Measurements from ENCODE around the gene HELZ2.
"Not testable (repeated sequence)": the region's sequence is repeated elsewhere in the genome, so short reads cannot be mapped to it uniquely, and the experiment has no call there.

The HELZ2 gene

DNA sequence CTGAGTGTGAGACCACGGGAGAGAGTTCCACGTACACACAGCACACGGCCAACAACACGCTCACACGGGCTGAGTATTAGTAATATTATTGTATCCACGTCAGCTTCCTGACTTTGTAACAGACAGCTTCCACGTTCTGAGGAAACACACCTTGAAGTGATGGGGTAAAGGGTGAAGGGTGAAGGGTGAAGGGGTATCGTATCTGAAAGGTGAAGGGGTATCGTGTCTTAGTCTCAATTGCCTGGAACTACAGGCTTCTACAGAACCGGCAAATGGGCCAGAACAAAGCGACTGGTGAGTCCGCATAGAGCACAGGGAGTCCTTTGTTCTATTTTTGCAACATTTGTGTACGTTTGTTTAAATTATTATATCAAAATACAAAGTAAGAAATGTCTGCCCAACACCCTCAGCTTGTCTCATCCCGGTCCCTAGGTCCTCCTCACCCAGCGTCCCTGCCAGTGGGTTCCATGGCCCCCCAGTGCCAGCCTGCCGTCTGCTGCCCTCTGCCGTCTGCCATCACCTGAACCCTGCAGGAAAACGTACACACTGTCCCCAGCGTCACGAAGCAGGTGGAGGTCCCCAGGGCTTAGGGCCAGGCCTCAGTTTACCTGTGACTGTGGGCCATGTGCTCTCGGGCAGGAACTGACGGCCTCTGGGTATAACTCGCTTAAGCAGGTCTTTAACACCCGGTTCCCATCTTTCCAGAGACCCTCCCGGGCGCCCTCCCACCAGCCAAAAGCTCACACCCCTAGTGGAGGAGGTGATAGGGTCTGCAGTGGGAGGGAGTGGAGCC is 4.4 kb upstream of the HELZ2 start:
- DNase-seq, result no peak

DNA sequence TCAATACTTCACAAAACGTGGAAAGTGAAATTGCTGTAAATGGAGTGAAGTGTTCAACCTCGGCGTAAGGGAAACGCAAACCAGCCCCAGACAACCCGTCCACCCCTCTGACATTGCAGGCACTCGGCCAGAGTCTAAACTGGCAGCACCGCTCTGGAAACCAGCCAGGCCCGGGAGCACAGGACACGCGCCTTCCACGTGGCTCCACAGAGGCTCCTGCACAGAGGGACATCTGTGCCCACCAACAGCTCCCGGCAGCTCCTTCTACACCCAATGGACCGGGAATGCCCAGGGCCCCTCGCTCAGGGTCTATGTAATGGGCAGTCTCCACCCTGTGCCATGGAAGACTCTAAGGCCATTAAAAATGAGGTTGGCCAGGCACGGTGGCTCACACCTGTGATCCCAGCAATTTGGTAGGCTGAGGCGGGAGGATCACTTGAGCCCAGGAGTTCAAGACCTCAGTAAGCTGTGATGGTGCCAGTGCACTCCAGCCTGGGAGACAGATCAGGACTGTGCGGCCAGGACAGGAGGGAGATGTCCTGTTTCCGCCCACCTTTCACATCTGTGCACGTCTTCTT is 3.4 kb upstream of the HELZ2 start:
- DNase-seq, result no peak

DNA sequence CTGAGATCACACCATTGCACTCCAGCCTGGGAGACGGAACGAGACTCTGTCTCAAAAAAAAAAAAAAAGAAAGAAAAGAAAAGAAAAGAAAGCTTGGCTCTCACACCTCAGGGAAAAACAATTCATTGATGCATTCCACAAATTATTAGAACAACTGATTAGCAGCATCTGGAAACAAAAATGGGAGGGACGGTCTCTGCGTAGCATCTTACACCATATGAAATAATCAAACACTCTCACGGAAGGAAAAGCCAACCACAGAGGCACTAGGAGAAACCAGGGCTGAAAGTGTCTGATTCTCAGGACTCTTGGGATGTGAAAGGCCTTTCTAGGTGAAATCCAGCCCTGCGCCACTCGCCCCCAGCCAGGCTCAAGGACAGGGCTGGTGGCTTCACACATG is 2.3 kb upstream of the HELZ2 start:
- no peak for DNase-seq

DNA sequence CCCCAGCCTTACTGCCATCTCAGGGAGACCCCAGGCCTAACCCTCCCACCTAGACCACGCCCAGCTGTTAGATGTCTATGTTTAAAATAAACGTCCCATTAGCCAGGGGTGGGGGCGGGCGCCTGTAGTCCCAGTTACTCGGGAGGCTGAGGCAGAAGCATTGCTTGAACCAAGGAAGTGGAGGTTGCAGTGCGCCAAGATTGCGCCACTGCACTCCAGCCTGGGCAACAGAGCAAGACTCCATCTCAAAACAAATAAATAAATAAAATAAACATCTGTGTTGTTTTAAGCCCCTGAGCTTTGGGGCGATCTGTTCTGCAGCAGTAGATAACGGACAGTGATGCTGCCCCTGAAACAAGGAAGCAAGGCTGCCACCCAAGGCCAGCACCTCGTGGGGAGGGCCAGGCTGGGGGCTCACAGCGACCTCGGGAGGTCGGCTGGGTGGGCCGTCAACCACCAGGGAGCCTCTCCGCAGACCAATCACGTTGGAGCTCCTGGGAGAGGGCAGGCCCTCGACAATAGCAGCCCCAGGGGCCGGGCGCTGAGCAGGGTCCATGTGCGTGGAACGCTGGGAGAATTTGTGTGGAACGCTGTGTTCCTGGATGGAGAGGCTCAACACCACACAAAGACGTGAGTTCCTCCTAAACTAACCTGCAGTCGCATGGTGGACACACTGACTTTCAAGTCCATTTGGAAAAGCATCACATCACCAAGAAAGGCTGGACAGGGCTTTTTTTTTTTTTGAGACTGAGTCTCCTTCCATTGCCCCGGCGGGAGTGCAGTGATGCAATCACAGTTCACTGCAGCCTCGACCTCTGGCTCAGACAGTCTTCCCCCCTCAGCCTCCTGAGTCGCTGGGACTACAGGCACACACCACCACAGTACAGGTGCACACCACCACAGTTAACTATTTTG is 1.0 kb upstream of the HELZ2 start:
- DNase-seq, result no peak

DNA sequence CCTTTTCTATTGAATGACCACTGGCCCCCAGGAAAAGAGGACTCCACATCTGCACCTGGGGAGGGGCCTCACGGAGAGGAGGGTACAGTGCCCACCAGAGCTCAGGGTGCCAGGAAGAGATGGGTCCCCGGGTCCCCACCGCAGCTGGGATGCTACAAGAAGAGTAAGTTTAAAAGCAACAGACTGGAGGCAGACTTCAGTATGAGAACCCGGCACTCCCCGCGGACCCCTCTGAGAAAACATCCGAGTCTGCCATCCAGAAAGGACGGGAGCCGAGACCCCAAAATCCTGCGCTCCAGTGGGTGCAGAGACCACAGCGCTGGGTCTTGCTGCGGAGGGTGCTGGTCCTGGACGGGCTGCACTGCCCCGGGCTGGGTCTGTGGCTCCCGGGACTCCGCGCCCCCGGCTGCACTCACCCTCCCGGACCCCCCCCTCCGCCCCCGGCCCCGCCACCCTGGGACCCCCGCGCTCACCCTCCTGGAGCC is 350 bp downstream of the HELZ2 start:
- DNase-seq, result no peak

DNA sequence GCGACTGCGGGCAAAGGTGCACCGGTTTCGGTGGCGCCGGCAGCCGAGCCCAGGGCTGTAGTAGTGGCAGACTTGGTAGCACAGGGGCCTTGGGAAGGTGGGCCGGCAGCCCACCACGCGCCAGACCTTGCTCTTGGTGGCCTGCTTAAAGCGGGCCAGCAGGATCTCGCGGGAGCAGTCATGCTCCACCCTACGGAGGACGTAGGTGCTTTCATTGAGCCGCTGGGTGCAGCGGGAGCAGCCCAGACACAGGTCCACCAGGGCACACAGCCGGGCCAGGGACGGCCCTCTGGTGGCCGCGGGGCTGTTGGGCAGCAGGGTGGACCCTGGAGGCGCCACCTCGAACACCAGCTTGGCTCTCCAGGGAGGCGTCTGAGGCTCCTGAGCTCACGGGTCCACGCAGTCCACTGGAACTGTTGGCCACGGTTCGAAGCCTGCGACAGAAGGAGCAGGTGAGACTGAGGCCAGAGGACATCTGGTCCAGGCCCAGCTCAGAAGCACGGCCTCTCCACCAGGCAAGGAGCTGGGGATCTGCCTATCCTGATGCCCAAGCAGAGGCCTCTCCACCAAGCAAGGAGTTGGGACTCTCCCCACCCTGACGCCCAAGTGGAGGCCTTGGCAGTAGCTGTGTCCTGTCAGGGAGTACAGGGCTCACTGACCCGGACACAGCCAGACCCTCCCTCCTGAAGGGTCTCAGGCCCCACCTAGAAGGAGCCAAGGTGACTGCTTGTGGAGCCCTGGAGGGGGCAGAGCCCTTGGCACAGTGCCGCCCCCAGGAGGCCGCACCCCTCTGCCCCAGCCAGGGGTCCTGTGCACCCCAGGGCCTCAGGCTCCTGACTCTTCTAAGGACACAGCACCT is 1.0 kb downstream of the HELZ2 start:
- no peak for DNase-seq

DNA sequence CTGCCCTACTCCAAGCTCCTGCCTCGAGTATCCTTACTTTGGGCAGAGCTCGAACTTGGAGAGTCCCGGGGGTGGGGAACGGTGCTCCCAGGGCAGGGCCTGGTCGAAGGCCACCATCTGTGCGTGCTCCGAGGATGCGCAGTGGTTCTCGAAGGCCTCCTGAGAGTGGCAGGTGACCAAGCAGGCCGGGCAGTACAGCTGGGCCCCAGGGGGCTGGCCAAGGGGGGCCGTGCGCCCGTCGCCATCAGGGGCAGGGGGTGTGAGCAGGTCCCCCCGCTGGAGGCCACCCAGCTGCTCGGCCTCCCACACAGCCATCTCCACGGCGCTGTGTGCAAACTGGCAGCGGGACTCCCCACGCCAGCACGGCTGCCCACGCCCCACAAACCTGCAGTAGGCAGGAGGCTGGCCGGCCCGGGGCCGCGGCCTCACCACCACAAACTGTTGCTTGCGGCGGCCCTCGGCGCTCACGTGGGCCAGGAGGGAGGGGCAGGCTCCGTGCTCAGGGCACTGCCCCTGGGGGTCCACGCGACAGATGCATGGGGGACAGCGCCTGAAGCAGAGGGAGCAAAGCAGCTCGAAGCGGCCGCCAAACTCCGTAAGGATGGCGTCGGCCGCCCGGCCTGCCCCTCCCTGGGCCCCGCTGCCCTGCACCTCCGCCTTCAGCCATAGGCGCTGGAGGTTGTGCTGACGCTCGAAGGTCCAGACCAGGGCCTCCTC is 1.8 kb downstream of the HELZ2 start:
- no peak for DNase-seq

DNA sequence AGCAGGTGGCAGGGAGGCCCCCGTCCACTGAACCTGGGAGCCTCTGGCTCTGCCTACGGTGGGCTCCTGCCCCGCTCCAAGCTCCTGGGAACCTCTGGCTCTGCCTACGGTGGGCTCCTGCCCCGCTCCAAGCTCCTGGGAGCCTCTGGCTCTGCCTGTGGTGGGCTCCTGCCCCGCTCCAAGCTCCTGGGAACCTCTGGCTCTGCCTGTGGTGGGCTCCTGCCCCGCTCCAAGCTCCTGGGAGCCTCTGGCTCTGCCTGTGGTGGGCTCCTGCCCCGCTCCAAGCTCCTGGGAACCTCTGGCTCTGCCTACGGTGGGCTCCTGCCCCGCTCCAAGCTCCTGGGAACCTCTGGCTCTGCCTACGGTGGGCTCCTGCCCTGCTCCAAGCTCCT is 3.0 kb downstream of the HELZ2 start:
- DNase-seq, result not testable (repeated sequence)

DNA sequence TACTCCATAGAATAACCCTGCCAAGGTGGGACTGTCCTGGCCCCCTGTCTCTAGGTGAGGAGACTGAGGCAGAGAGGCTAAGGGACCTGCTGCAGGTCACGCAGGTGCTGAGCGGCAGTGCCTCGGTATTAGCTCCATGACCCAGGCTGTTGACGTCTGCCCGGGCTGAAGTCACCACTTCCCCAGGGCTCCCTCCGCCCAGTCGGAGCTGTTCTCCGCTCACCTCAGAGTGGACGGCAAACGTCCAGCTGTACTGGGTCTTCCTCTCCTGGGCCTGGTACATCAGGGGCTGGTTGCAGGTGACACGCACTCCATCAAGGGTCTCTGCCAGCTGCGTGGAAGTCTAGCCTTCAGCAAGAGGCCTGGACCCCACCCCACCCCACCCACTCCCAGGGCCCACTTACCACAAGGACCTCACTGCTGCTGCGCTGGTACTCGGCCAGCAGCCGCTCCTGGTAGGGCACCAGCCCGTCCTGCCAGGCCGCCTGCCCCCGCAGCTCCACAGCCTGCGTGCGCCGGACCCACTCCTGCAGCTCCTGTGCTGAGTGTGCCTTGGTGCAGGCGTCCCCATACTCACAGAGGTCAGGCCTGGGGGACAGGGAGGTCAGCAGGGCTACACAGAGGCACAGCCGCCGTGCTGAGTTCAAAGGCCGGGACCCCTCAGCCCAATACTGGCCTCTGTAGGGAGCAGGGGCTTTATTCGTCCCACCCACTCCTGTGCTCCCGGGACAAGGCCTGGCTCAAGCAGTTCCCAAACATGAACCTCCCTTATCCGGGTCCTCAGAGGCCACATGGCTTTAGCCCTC is 3.6 kb downstream of the HELZ2 start:
- no peak for DNase-seq

DNA sequence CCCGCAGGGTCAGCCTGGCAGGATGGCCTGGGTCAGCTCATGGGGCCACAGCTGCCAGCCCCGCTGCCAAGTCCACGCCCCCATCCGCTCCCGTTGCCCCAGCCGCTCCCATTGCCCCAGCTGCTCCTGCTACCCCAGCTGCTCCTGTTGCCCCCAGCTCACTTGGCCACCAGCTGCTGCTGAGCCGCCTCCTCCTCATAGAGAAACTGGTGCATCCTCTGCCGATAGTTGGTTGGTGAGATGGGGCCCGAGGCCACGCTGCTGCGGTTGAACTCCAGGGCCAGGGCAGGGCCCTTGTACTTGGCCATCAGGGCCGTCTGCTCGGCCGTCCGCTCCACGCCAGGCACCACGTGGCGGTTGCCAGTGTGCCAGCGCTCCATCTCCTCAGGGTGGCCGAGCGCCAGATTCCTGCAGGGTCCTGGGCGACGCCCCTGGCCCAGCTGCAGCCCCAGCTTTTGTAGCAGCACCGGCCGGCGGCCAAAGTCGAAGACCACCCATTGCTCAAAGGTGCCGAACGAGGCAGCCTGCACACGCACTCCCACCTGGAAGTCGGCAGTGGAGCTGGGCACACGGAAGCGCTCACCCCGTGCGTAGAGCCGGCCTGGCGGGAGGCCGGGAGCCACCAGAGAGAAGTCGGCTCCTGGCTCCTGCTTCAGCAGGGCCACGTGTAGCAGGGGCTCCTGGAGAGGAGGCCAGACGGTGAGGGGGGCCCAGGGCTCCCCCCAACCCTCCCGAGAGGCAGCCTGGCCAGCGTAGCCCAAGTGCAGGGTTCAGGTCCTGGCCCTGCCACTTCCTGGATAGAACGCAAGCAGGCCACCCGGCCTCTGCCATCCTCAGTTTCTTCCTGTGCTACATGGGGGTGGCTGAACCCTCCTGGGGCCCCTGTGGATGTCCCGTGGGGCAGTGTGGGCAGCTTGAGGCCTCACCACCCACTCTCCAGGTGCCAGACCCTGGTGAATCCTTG is 4.8 kb downstream of the HELZ2 start:
- DNase-seq, result no peak

DNA sequence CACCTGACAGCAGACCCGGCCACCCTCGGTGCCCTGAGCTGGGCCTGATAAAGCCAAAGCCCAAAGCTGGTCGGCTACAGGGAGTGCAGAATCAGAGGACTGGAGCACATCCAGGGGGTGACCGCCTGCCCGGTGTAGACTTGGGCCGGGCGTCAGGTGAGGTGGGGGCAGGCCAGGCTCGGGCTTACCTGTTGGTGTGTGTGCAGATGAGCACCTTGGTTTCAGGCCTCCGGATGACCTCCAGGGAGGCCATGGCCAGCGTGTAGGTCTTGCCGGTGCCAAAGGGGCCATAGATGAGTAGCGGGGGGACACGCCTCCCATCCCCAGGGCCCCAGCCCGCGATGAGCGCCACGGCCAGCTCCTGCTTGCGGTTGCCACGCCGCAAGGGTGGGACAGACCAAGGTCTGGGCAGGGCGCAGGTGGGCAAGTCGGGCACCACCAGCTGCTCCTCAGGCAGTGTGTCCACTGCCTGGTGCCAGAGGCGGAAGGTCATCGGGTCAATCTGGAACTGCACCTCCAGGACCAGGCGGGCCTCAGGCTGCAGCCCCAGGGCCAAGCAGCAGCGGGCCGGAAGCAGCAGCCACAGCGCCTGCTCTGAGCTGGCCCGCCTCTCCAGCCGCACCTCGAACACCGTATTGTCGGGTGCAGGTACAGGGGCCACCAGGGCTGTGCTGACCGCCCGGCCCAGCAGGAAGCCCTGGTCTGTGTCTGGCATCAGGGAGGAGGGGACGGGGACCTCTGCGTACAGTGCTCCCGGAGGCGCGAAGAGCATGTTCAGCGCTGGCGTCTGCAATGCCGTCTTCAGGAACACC is 5.7 kb downstream of the HELZ2 start:
- DNase-seq, result no peak

DNA sequence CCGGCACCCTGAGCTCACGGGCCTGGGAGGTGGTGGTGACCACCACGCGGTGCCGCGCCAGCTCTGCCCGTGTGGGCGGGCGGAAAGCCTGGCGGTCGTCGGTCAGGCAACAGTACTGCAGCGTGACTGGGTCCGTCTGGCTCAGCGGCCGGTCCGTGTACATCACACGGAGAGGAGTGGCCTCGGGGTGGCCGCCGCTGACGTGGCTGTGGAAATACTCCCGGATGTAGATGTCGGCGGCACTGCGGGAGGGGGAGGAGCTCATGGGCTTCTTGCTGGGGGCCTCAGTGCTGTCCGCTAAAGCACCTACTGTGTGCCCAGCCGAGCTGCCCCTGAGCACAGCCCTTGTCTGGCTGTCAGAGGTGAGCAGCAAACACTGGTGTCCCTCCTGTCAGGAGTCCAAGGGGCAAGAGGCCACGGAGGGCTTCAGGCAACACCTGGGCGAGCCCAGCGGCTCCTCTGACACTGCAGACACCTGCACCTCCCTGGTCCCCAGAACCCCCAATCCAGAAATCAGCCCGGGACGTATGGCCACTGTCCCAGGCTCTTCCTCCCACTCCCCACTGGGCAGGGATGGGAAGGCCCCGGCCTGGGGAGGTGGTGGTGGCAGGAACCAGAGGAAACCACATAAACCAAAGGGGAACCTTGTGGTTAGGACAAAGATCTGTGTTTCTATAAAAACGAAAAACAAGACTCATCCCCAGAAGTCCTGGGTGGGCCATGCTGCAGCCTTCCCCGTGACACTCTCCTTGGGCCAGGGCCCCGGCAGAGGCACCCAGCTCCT is 6.5 kb downstream of the HELZ2 start:
- DNase-seq, result peak; percentile 39

DNA sequence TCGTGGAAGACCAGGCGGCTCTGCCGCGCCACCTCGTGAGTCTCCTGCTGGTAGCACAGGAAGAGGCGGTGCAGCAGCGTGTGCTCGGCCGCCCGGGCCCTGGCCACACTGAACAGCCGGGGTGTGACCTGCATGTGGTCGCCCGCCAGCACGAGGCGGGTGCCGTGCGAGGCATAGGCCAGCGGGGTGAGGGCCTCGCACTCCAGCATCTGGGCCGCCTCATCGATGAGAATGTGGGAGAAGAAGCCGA is 7.0 kb downstream of the HELZ2 start:
- no peak for DNase-seq

DNA sequence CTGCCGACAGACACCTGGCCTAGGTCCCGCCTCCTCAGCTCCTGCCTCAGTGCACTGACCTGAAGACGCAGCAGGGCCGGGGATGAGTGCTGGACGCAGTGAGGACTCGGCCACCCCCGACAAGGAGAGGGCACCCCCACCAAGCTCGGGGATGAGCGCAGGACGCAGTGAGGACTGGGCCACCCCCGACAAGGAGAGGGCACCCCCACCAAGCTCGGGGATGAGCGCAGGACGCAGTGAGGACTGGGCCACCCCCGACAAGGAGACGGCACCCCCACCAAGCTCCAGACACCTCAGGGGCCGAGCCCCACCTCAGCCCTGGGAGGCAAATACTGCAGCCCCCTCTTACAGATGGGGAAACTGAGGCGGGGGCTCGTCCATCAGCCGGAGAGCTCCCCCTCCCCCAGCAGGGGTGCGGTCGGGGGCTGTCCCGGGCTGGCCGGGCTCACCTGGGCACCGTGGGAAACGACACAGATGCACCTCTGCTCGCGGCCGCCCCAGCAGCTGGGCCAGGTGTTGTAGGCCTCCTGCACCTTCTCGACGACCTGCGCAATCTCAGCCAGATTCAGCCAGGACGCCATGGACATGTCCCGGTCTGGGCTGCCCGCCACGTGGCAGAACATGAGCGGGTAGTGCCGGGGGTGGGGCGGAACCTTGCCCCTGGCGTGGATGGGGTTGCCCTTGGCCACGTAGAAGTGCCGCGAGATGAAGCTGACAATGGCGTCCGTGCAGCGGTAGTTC is 7.5 kb downstream of the HELZ2 start:
- no peak for DNase-seq

DNA sequence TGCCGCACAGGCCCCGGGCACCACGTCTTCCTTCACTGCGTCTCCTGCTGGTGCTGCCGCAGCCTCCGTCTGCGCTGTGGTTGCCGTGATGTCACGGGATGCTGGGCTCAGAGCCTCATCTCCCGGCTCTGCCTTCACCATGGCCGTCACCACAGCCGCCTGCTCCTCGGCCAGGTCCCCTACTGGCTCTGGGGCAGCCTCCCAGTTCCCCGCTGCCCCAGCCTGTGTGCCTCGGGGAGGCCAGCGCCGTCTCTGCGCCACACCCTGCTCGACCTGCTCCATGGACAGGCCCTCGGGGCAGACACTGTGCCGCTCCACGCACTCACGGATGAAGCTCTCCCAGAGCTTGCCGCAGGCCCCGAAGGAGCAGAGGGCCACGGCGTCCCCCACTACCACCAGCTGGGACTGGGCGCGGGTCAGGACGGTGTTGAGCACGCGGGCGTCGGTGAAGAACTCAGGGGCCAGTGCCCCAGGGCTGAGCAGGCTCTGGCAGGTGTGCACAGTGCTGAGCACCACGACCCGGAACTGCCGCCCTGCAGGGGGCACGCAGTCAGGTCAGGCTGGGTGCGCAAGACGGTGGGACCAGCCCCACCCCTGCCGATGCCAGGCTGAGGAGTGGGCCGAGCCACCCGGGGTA is 8.2 kb downstream of the HELZ2 start:
- no peak for DNase-seq

DNA sequence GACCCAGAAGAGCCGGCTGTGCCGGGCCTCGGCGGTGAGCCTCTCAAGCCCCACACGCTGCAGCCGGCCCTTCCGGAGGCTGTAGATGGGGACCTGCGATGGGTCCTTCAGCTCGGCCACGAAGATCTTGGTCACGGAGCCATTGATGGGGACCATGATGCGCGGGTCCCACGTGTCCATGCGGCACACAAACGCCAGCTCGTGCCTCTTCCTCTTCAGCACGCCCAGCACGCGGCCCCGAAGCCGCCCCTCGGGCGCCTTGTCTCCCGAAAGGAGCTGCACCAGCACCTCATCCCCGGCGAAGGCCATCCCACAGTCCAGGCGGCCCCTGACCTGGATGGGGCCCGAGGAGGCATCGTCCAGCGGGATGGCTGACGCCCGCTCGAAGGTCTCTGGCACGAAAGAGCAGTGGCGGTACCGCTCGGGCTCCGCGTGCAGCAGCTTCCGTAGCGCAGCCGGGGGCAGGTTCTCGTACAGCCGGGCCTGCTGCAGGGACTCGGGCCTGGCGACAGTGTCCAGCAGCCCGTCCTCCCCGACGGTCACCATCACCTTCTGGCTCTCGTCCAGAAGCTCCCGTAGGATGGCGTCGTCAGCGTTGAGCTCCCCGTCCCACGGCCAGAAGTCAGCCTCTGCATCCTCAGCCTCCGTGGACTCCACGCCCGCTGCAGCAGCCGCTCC is 8.9 kb downstream of the HELZ2 start:
- DNase-seq, result no peak
